H9 (cell line): Measurements from ENCODE around the gene HAUS6. TPM values are rescaled to one million over a fixed set of nuclear protein-coding genes. Genes with fewer than 3 reads are reported as not detected.
A peak's percentile ranks its signal among the peaks of the same experiment; 100 is the strongest.

Source experiments
- DNase-seq: peaks from one replicate; pipeline ENCODE4 v3.0.0-alpha.2; 2017
- H2AFZ ChIP-seq: one replicate; pipeline ENCODE4 v1.6.1; 2013; ENCODE audit warnings: mild to moderate bottlenecking, low read length, control low read depth, moderate library complexity
- H2AK5ac ChIP-seq: 2 replicates; pipeline ENCODE4 v1.6.1; 2013; ENCODE audit warnings: low read length, control low read depth, mixed read lengths; ENCODE audit not compliant: insufficient read length
- H2BK120ac ChIP-seq: one replicate; pipeline ENCODE4 v1.6.1; 2013; ENCODE audit warnings: low read depth, mild to moderate bottlenecking, low read length, control low read depth, inconsistent platforms; ENCODE audit not compliant: poor library complexity, severe bottlenecking
- H2BK12ac ChIP-seq: 2 replicates; pipeline ENCODE4 v1.6.1; 2013; ENCODE audit warnings: low read length, control low read depth, mixed read lengths, low read depth; ENCODE audit not compliant: insufficient read length
- H2BK15ac ChIP-seq: 2 replicates; pipeline ENCODE4 v1.6.1; 2013; ENCODE audit warnings: low read depth, low read length, control low read depth
- H2BK20ac ChIP-seq: one replicate; pipeline ENCODE4 v1.6.1; 2013; ENCODE audit warnings: low read depth, mild to moderate bottlenecking, low read length, control low read depth, inconsistent platforms; ENCODE audit not compliant: poor library complexity, severe bottlenecking
- H2BK5ac ChIP-seq: 2 replicates; pipeline ENCODE4 v1.6.1; 2013; ENCODE audit warnings: low read length, control low read depth, mixed read lengths; ENCODE audit not compliant: insufficient read length
- H3K14ac ChIP-seq: 2 replicates; pipeline ENCODE4 v1.6.1; 2013; ENCODE audit warnings: low read length, control low read depth; ENCODE audit not compliant: insufficient read depth
- H3K18ac ChIP-seq: 2 replicates; pipeline ENCODE4 v1.6.1; 2013; ENCODE audit warnings: low read depth, mild to moderate bottlenecking, mixed read lengths, low read length, control low read depth; ENCODE audit not compliant: insufficient read length
- H3K23ac ChIP-seq: 2 replicates; pipeline ENCODE4 v1.6.1; 2013; ENCODE audit warnings: low read length, control low read depth, mixed read lengths, low read depth; ENCODE audit not compliant: insufficient read length
- H3K23me2 ChIP-seq: 2 replicates; pipeline ENCODE4 v1.6.1; 2013; ENCODE audit warnings: low read depth, mild to moderate bottlenecking, mixed read lengths, low read length, control low read depth; ENCODE audit not compliant: insufficient read length, poor library complexity, severe bottlenecking
- H3K27ac ChIP-seq: 2 replicates; pipeline ENCODE4 v1.5.1; 2013; ENCODE audit warnings: low read length, control low read depth, mixed read lengths, low read depth; ENCODE audit not compliant: insufficient read length
- H3K27me3 ChIP-seq: 2 replicates; pipeline ENCODE4 v1.6.1; 2013; ENCODE audit warnings: low read length, control low read depth, inconsistent platforms; ENCODE audit not compliant: insufficient read depth
- H3K4ac ChIP-seq: 2 replicates; pipeline ENCODE4 v1.6.1; 2013; ENCODE audit warnings: low read depth, mild to moderate bottlenecking, control low read depth, inconsistent platforms, low read length, moderate library complexity
- H3K4me1 ChIP-seq: 2 replicates; pipeline ENCODE4 v1.6.1; 2013; ENCODE audit warnings: low read length, control low read depth, inconsistent platforms; ENCODE audit not compliant: insufficient read depth
- H3K4me2 ChIP-seq: 2 replicates; pipeline ENCODE4 v1.6.1; 2013; ENCODE audit warnings: low read length, control low read depth, mixed read lengths; ENCODE audit not compliant: insufficient read length, insufficient read depth
- H3K56ac ChIP-seq: 2 replicates; pipeline ENCODE4 v1.6.1; 2013; ENCODE audit warnings: low read depth, mild to moderate bottlenecking, mixed read lengths, low read length, control low read depth; ENCODE audit not compliant: insufficient read length
- H3K79me1 ChIP-seq: 2 replicates; pipeline ENCODE4 v1.6.1; 2013; ENCODE audit warnings: low read depth, mild to moderate bottlenecking, moderate library complexity, low read length, control low read depth, inconsistent platforms; ENCODE audit not compliant: insufficient read depth, poor library complexity, severe bottlenecking
- H3K79me2 ChIP-seq: 2 replicates; pipeline ENCODE4 v1.6.1; 2013; ENCODE audit warnings: low read length, control low read depth, inconsistent platforms; ENCODE audit not compliant: insufficient read depth
- H3K9ac ChIP-seq: 2 replicates; pipeline ENCODE4 v1.6.1; 2013; ENCODE audit warnings: low read length, control low read depth, mixed read lengths; ENCODE audit not compliant: insufficient read length; ENCODE audit errors: extremely low read depth
- H3K9me3 ChIP-seq: one replicate; pipeline ENCODE4 v1.6.1; 2013; ENCODE audit warnings: low read depth, low read length, inconsistent platforms; ENCODE audit not compliant: control insufficient read depth
- H3T11ph ChIP-seq: one replicate; pipeline ENCODE4 v1.6.1; 2013; ENCODE audit warnings: mild to moderate bottlenecking, low read length, control low read depth, inconsistent platforms
- H4K20me1 ChIP-seq: one replicate; pipeline ENCODE4 v1.6.1; 2013; ENCODE audit not compliant: control insufficient read depth, insufficient read length, insufficient read depth
- H4K5ac ChIP-seq: 2 replicates; pipeline ENCODE4 v1.6.1; 2013; ENCODE audit warnings: low read depth, mild to moderate bottlenecking, mixed read lengths, low read length, control low read depth; ENCODE audit not compliant: insufficient read length
- H4K8ac ChIP-seq: replicated peaks from 2 replicates; pipeline ENCODE4 v1.6.1; 2013; ENCODE audit warnings: low read length, control low read depth, mixed read lengths, low read depth; ENCODE audit not compliant: insufficient read length
- H4K91ac ChIP-seq: 2 replicates; pipeline ENCODE4 v1.6.1; 2013; ENCODE audit warnings: low read depth, mild to moderate bottlenecking, moderate library complexity, mixed read lengths, low read length, control low read depth; ENCODE audit not compliant: insufficient read length
- H3K27ac Mint-ChIP-seq, 3 experiments: 2 replicates in 2 of 3; 3 replicates in 1 of 3; pipeline ENCODE4 v1.8.0; 2020 to 2021; ENCODE audit warnings: mixed read lengths in 3 of 3, mild to moderate bottlenecking in 1 of 3, moderate library complexity in 1 of 3
- H3K27me3 Mint-ChIP-seq: 2 replicates; pipeline ENCODE4 v1.8.0; 2021; ENCODE audit warnings: low read depth, mild to moderate bottlenecking, moderate library complexity, mixed read lengths
- H3K36me3 Mint-ChIP-seq, 3 experiments: 2 replicates in 2 of 3; 3 replicates in 1 of 3; pipeline ENCODE4 v1.8.0; 2020 to 2021; ENCODE audit warnings: low read depth in 3 of 3, mixed read lengths in 3 of 3; ENCODE audit not compliant: insufficient read depth in 1 of 3
- H3K4me1 Mint-ChIP-seq, 2 experiments: 2 replicates each; pipeline ENCODE4 v1.8.0; 2020; ENCODE audit warnings: mixed read lengths in 2 of 2
- H3K4me3 Mint-ChIP-seq, 2 experiments: 2 replicates in 1 of 2; 3 replicates in 1 of 2; pipeline ENCODE4 v1.8.0; 2020 to 2021; ENCODE audit warnings: mild to moderate bottlenecking in 2 of 2, mixed read lengths in 2 of 2, moderate library complexity in 1 of 2
- H3K9me3 Mint-ChIP-seq, 2 experiments: 2 replicates in 1 of 2; 3 replicates in 1 of 2; pipeline ENCODE4 v1.8.0; 2020; ENCODE audit warnings: mild to moderate bottlenecking in 2 of 2, mixed read lengths in 2 of 2, moderate library complexity in 1 of 2
- CTCF ChIP-seq: fragments of 200-600 bp; sonication (generic); conservative IDR thresholded peaks from 3 replicates; pipeline ENCODE4 v1.8.0; 2021; ENCODE audit warnings: antibody characterized with exemption, mild to moderate bottlenecking
- WGBS: extraction: QIAGEN DNeasy Blood & Tissue Kit; methylation state at CpG from one replicate; pipeline ENCODE4 v1.1.7; 2013; ENCODE audit warnings: missing lambda C conversion rate, low lambda C conversion rate, mixed read lengths; ENCODE audit not compliant: insufficient read length; ENCODE audit errors: extremely low coverage; 5-methylcytosine and 5-hydroxymethylcytosine counted together
- total RNA-seq: library from RNA; stranded (reverse); gene quantifications from 2 replicates; pipeline ENCODE4 v1.2.1, GENCODE V29; 2021

HAUS6 gene
- total RNA-seq, 1 experiment from 2014 or later, result 42.3 TPM

DNA sequence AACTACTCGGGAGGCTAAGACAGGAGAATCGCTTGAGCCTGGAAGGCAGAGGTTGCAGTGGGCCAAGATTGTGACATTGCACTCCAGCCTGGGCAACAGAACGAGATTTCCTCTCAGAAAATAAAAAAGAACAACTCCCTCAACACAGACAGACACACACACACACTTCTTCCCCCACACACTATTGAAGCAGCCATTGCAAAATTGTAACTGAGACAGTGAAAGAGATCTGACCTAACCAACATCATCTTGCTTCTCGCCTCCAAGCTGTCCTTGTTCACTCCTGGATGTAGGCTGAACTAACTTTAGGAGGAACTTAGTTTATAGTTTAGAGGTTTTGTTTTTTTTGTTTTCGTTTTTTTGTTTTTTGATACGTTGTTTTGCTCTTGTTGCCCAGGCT lies 37.6 kb upstream of the HAUS6 start:
- Histone ChIP-seq H2BK20ac (no peak overlapping the region), H4K8ac (no peak overlapping the region), H3K9me3 (no peaks in the 10 kb centered on the region), H2BK5ac (no peak overlapping the region), H2AK5ac (no peak overlapping the region), H3K4me2 (no peak overlapping the region), H3K27ac (no peak overlapping the region), H3K18ac (no peak overlapping the region), H3K9ac (no peak overlapping the region), H3K79me2 (no peaks in the 10 kb centered on the region), H4K91ac (no peak overlapping the region), H4K5ac (no peak overlapping the region), H2BK120ac (no peak overlapping the region), H3K4ac (no peak overlapping the region), H2BK12ac (no peak overlapping the region), H2AFZ (peak overlapping the region; percentile 62), H3K79me1 (no peaks in the 10 kb centered on the region), H4K20me1 (no peaks in the 10 kb centered on the region), H3K27me3 (no peaks in the 10 kb centered on the region), H3K4me1 (no peaks in the 10 kb centered on the region), H3K23ac (no peak overlapping the region), H3K14ac (no peak overlapping the region), H3T11ph (no peak overlapping the region), H3K23me2 (no peaks in the 10 kb centered on the region), H2BK15ac (no peak overlapping the region), H3K56ac (no peak overlapping the region)
- no CpG with 5 or more reads among the region's 6 CpGs for WGBS
- Mint-ChIP-seq H3K27ac (no peak overlapping the region; a peak in 1 of 7 replicates), H3K4me1 (peaks cover 8 to 12% of the 10 kb centered on the region in 2 experiments), H3K4me3 (no peak overlapping the region), H3K36me3 (no peaks in the 10 kb centered on the region), H3K27me3 (no peaks in the 10 kb centered on the region; the same call in 1 of the 2 replicates), H3K9me3 (no peaks in the 10 kb centered on the region)
- DNase-seq, result no peak
- TF ChIP-seq CTCF, result no peak
